Mammary epithelial cell (primary cell): ENCODE measurements around the gene CXCR6.

Source experiments
- CTCF ChIP-seq, 2 donors: IDR thresholded peaks in 1 of 2; conservative IDR thresholded peaks in 1 of 2; 2 replicates each; pipeline ENCODE4 v1.5.1; 2011 to 2012; ENCODE audit warnings: inconsistent platforms in 2 of 2, low read length in 2 of 2, mild to moderate bottlenecking in 2 of 2, control low read depth in 1 of 2, low read depth in 1 of 2; ENCODE audit not compliant: insufficient read depth in 1 of 2; ENCODE audit errors: extremely low read depth in 1 of 2
- EZH2 ChIP-seq: IDR thresholded peaks from 2 replicates; pipeline ENCODE4 v1.6.1; 2012; ENCODE audit warnings: low read length, inconsistent platforms, borderline replicate concordance

- no peak for TF ChIP-seq CTCF (conservative IDR thresholded peaks at IDR 0.05 in 1 of 2, IDR thresholded peaks at IDR 0.05 in 1 of 2; ENCODE audit: extremely low read depth in 1 of 2, insufficient read depth in 1 of 2, low read depth in 1 of 2, low read length in 2 of 2)
- no peak for TF ChIP-seq EZH2
Measured at GRCh38 chr3:45959201-45959600, 15.9 kb downstream of the CXCR6 start.
